Renal cortical epithelial cell (primary cell): ENCODE measurements around the gene RBFOX2. TPM values are rescaled to one million over a fixed set of nuclear protein-coding genes. Genes with fewer than 3 reads are reported as not detected.
A peak's percentile ranks its signal among the peaks of the same experiment; 100 is the strongest.

Source experiments
- DNase-seq: peaks from one replicate; pipeline ENCODE4 v3.0.0-alpha.2; 2011; ENCODE audit warnings: low read depth
- total RNA-seq: library from RNA; depleted of rRNA; stranded (reverse); fragments of >200 nt; gene quantifications from 2 replicates; pipeline ENCODE4 v1.2.3, GENCODE V29; 2014

RBFOX2 gene
- total RNA-seq, 1 donor from 2014 or later, result 125 TPM

DNA sequence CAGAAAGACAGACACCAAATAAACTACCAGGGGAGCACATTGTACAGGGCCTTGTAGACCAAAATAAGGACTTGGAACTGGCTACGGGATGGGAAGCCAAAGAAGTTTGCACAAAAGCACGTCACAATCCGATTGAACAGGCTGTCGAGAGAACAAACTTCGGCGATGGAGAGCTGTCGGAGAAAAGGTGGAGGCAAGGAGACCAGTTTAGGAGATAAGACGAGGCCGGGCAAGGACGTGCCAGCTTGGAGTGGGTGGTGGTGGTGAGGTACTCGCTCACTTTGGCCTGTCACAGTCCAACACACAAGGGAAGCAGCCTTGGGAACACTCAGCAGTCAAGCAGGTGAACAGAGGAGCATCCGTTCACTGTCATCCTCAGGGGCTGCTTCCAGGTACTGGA lies 291.9 kb downstream of the RBFOX2 start:
- no peak for DNase-seq

DNA sequence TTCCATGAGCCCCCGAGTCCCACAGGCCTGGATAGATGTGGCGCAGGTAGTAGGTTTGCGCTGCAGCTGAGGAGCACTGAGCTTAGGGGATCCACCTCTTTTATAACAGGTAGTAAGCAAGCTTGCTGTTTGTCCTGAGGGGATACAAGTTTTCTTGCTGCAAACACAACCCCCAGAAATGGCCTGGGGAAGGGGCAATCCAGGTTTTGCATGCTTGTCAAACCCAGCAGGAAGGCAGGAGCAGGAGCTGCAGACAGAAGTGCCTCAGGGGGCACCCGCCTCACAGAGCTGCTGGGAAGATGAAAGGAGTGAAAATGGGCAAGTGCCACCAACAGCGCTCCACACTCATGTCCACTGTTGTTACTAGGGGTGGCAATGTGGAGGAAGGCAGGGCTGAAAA lies 292.5 kb downstream of the RBFOX2 start:
- no peak for DNase-seq

DNA sequence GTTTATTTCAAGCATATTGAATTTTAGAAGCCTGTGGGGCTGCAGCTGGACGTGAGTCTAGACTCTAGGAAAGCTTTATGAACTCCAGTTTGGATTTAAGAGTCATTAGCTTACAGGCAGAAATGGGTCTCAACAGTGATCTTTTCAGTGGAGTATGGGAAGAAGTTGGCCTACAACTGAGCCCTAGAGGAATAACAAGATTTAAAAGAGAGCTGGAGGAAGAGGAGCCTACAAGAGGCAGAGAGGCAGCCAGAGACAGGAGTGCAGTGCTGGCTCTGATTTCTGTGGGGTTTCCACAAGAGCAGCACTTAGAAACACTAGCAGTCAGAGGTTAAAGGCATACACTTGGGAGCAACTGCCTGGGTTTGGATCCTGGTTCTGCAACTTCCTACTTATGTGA lies 293.1 kb downstream of the RBFOX2 start:
- no peak for DNase-seq

DNA sequence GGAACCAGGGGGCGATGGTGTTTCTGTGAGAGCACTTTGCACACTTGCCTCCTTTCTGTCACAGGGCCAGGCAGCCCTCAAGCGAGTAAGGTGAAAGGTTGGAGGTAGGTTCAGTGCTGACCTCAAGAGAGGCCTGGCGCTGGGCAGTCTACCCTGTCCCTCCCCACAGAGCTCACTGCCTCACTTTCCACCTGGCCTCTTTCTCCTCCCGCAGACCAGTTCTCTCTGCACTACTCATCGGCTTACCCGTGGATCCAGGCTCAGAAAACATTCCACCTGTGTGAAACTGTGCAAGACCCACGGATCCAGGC lies 294.2 kb downstream of the RBFOX2 start:
- no peak for DNase-seq

DNA sequence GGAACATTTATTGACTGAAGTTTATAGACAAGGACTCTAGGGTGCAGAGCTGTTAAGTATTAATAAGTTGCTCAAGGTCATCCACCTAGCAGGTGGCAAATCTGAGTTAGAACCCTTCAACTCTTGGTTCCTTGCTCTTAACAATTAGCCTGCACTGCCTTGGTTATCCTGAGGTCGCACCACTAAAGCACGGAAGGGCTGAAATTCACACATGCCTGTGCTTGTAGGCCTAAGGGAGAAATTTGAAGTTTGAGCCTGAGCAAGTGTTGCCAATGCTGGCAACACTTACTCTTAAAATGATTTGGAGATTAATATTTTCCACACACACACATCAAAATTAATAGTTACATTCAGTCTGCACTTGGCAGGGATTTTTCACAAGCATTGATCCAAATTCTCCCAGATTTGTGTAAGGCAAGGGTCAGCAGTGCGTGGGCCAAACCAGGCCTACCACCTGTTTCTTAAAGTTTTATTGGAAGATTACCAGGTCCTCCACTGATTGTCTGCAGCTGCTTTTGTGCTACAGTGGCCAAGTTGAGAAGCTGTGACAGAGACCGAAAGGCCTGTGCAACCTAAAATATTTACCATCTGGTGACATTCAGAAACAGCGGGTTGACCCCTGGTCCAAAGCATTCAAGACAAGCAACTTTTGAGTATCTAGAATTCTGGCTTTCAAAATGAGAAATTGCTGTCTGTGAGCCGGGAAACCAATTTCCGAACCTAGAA lies 294.7 kb downstream of the RBFOX2 start:
- DNase-seq, result no peak

DNA sequence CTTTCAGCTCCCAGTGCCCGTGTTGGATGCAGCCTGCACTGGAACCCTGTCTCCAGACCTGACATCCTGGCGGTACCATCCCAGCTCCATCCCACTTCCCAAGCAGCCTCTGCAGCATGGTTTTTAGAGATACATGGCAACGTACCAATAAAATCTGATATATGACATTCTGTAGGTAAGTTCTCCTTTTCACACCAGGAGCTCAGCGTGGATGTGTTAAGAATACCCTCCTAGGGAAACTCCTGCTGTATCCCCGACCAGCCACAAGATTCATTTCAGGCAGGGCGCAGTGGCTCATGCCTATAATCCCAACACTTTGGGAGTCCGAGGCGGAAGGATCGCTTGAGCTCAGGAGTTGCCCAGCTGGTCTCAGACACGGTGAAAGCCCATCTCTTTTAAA lies 295.6 kb downstream of the RBFOX2 start:
- DNase-seq, result no peak

DNA sequence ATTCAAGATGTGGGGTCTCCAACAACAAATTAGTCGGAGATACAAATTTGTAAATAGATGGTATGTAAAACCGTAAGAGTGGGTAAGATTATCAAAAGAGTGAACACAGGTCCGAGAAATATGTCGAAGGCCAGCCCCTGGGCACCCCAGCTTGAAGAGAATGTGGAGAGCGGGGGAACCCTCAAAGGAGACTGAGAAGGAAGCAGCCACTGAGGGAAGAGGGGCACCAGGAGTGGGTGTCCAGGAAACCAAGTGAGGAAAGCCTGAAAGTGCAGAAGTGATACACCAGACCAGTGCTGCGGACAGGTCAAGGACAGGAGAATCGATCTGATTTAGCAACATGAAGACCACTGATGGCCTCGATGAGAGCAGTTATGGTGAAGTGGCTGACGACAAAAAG lies 296.5 kb downstream of the RBFOX2 start:
- DNase-seq, result no peak

DNA sequence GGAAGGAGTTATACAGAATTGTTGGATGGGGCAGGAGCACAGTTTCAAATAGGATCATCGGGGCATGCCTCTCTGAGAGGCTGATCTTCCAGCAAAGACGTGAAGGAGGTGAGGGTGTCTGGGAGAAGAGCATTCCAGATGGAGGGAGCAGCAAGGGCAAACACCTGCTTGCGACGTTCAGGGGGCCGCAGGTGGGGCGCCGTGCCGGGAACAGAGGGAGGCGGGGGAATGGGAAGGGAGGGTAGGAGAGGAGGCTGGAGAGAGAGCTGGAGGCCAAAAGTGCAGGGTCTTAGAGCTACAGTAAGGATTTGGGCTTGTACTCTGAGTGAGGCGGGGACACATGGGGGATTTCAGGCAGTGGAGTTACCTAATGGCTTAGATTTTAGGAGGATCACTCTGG lies 297.3 kb downstream of the RBFOX2 start:
- no peak for DNase-seq

DNA sequence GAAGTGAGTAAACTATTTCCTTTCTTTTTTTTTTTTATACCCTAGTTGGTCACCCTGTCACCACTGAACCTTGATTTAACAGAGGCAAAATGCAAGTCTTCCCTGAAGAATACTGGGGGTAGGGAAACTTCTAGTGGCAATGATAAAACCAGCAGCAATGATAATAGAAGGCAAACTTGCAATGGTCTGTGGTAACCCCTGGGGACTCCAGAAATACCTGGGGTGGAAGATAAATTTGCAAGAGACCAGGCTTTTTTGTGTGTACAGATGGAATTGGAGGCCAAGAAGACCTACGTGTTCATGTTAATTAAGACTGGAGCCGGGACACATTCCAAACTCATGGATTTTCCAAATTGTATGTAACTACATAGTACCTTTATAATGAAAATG lies 299.3 kb downstream of the RBFOX2 start:
- no peak for DNase-seq

DNA sequence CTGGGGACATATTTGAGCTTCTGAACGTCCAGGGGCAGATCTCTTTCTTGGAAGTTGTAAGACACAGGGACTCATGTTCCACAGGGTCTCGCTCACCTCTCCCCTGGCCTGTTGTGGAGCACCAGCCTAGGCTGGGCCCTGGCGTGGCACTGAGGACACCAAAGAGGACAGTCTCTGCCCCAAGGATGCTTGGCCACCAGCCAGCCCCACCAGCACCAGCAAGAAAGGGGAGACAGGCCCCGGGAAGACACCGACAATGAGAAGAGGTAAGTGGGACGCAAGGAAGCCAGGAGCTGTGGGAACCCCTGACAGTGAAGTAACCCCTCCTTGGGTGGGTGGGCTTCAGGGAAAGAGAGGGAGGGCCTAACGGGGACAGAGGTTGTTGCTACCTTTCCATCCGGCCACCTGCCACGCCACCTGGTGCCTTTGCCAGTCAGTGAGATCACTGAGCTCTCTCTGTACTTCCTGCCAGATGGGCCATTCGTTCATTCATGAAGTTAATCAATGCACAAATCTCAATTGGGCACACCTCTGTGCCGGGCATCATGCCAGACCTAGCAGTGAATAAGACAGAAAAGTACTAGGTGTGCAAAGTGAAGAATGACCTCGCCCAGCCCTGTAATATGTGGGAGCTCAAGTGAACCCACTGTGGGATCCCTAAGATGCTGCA lies 299.9 kb downstream of the RBFOX2 start:
- peak; percentile 65 for DNase-seq

DNA sequence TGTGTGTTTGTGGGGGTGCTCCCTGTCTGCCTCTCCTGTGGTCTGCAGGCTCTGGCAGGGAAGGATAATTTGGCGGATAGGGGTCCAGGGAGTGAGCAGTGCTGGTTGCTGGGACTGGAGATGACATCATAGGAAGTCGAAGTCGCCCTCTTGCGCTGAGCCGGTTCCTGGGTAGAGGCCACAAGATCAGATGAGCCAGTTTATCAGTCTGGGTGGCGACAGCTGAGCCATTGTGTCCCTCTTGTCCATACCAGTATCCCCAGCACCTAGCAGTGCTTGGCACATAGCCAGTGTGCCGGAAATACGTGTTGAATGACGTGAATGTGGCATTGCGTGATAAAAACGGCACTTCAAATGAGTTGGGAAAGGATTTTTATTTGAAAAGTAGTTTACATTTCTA lies 301.2 kb downstream of the RBFOX2 start:
- DNase-seq, result no peak

DNA sequence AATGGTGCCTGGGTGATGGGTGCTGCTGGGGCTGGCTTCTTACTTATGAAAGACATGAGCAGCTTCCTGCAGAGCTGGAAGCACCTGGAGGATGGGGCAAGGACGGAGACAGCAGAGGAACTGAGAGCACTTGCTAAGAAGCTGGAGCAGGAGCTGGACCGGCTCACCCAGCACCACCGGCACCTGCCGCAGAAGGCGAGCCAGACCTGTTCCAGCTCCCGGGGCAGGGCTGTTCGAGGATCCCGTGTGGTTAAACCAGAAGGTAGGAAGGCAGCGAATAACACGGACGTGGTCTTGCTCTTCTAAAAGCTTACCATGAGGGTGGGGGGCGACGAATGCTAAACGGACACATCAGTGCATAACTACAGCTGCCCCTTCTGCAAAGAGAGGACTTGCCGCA lies 301.7 kb downstream of the RBFOX2 start:
- no peak for DNase-seq

DNA sequence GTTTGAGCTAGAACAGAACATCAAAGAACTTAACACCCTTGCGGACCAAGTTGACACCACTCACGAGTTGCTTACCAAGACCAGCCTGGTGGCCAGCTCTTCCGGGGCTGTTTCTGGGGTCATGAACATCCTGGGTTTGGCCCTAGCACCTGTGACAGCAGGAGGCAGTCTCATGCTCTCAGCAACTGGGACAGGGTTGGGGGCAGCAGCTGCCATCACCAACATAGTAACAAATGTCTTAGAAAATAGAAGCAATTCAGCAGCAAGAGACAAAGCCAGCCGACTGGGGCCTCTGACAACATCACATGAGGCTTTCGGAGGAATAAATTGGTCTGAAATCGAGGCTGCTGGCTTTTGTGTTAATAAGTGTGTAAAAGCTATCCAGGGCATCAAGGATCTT lies 302.2 kb downstream of the RBFOX2 start:
- DNase-seq, result no peak

DNA sequence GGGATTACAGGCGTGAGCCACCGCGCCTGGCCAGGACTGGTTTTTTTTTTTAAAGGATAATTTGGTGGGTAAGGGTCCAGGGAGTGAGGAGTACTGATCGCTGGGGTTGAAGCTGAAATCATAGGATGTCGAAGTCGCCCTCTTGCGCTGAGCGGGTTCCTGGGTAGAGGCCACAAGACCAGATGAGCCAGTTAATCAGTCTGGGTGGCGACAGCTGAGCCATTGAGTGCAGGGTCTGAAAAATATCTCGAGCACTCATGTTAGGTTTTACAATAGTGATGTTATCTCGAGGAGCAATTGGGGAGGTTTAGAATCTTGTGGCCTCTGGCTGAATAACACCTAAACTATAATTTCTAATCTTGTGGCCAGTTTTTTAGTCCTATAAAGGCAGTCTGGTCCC lies 303.1 kb downstream of the RBFOX2 start:
- no peak for DNase-seq

DNA sequence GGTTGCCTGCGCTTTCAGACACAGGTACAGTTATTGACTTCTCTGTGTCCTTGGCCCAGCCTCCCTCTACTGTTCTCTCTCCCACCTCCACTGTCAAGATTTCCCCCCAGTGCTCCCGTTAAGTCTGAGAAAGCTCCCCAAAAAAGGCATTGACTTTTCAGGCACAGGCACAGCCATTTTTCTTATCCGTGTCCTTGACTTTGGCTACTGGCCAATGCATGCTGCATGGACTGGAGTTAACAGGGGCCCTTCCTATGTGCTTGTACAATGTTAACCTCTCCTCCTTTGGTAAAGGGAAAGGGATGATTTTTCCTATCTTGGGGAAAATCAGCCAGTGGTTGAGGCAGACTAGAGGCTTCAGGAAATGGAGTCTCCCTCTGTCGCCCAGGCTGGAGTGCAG lies 306.7 kb downstream of the RBFOX2 start:
- no peak for DNase-seq

DNA sequence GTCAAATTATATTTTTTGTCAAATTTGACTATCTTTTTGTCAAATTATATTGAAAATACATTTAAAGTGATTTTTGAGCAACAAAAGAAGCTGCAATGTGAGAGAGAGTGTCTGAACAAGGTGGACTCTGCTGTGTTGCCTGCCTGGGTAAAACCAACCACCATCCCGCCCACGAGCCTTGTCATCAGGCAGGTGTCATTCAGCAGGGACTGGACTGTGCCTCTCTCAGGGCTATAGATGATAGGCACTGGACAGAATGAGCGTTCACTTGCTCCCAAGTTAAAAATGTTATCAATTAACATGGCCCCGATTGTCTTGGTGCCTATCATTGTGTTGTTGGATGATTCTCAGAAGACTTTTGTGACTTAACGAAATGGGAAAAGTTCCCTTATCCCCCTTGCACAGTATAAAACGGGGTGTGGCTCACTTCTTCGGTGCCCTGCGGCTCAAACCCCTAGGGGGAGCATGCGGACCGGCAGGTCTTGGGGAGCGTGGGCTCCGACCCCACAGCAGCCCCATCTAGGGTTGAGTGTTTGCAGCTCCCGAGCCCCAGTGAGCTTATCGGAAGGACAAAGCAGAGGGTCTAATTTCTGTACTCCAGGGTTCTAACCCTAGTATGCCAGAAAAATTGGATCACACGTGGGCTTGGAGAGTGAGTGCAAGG lies 309.3 kb downstream of the RBFOX2 start:
- DNase-seq, result no peak

DNA sequence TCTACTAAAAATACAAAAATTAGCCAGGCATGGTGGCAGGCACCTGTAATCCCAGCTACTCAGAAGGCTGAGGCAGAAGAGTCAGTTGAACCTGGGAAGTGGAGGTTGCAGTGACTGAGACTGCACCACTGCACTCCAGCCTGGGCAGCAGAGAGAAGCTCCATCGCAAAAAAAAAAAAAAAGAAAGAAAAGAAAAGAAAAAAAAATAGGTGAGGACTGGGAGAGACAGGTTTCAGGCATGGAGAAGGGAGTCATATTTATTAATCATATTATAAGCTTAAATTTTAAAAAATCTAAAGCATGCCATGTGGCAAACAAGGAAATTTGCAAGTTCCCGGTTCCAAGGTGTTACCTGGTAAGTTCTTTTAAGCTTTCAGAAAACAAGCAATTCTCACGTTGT lies 311.1 kb downstream of the RBFOX2 start, which contains the start of gene APOL5:
Gene APOL5 (plus strand): TSS at position 301 of the 400 bp plus-strand sequence. CDS start 0 bp downstream, at position 301.
- no peak for DNase-seq

DNA sequence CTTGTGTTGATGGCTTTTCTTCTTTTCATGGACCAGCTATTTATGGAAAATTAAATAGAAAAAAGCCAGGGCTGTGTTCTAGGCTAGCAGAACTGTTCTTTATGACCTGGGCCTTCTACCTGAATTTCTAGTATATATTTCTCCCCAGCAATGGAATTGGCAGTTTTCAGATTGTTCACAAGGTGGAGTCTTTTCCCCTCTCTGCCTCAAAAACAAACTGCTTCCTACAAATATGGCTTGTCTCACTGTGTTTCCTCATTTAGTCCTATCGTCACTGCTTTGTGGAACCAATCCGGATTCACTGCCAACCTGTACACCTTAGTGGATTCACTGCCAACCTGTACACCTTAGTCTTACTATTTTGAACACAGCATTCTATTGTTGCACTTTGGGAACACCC lies 316.0 kb downstream of the RBFOX2 start:
- no peak for DNase-seq

DNA sequence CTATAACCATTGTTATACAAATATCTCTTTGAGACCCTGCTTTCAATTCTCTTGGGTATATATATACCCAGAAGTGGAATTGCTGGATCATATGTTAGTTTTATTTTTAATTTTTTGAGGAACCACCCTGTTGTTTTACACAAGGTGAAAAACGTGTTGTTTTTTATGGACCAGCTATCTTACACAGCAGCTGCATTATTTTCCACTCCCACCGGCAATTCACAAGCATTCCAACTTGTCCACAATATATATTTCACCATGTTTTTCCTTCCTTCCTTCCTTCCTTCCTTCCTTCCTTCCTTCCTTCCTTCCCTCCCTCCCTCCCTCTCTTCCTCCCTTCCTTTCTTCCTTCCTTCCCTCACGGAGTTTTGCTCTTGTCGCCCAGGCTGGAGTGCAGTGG lies 317.3 kb downstream of the RBFOX2 start:
- DNase-seq, result no peak

DNA sequence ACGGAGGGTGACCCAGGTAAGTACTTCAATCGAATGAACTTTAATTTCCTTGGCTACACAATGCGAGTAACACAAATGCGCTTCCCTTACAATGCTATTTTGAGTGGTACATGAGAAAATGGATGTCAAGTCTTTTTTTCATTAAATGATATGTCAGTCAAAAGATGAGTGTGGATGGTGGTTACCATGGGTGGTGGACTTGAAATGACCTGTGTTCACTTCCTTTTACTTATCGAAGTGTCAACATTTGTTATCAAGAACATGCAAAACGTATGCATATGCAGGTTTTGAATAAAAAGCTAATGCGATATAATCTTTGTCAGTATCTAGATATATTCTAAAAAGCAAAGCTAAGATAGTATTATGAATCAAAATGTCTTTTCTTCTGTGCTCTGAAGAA lies 319.7 kb downstream of the RBFOX2 start:
- no peak for DNase-seq

DNA sequence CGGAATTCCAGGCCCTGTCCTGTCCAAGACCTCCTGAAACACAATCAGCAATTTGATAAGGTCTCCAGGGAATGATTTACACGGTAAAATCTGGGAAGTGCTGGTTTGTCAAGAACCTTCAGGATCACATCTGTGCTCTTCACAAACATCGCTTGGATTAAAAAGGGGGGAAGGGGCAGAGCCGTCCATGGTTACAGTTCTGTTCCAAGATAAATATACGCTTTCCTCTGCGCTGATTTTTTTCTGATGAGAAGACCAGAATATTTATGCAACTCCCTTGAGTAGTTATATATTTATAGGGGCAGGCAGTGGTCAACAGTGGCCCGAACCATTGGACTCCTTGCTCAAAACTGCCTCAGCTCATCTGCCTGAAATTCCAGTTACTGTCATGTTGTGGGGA lies 320.2 kb downstream of the RBFOX2 start:
- no peak for DNase-seq

DNA sequence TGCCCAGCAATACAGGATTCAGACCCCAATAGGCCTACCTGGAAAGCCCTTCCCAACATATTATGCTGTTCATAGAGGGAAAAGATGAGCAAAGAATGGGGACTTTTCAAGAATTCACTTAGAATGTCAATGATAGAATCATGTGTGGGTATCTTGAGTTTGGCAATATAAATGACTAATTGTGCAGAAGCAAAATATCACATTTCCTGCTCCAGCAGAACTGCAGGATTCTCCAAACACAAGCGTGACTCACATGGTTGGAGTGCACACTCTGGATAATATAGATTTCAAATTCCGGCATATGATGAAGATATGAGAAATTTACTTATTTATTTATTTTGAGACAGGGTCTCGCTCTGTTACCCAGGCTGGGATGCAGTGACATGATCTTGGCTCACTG lies 323.5 kb downstream of the RBFOX2 start:
- peak; percentile 15 for DNase-seq

DNA sequence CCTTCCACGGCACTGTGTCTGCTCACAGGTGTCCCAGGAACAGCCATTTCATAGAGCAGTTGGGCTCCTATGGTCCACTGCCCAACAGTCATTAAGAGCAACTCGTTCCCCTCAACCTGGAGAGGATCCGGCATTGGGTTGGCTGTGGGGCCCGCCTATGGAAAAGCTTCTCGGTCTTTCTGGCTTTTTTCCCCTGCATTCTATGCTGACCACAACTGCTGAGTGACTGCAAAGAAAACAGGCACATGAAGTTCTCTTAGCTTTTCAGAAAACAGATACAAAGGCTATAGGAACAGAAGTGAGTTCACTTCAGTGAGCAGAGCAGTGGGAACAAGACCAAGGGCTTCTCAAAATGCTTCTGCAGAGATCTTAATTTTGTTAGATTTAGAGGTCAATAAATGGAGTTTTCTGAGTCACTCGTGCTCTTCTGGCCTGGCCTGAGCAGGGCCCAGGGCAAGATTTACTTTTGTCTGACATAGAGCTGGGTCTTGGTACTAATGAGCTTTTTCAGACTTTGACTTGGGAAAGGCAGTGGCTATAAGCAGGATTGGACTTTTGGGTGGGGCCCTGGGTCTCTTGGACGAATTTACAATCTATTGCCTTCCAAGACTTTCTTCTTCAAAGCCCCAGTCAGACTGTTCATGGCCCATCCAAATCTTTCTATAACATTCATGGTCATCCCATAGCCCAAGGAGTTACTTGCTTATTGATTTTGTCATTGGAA lies 324.6 kb downstream of the RBFOX2 start:
- DNase-seq, result no peak
